ENCODE data around the gene MITD1.

The MITD1 gene

DNA sequence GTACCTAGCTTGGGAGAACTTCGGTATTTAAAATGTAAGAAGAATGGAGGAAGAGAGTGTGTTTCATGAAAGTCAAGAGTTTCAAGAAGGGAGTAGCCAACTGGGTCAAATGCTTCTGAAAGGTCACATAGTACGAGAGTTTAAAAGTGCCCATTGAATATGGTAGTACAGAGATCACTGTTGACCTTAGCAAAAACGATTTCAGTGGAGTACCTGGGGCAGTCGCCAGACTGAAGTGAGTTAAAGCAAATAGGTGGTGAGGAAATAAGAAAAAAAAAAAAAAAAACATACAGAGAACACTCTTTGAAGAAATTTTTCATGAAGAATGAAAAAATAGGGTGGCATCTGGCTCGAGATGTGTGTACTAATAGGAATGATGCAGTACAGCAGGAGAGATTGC is 14.6 kb downstream of the MITD1 start:
- TF ChIP-seq, protein P1, sequence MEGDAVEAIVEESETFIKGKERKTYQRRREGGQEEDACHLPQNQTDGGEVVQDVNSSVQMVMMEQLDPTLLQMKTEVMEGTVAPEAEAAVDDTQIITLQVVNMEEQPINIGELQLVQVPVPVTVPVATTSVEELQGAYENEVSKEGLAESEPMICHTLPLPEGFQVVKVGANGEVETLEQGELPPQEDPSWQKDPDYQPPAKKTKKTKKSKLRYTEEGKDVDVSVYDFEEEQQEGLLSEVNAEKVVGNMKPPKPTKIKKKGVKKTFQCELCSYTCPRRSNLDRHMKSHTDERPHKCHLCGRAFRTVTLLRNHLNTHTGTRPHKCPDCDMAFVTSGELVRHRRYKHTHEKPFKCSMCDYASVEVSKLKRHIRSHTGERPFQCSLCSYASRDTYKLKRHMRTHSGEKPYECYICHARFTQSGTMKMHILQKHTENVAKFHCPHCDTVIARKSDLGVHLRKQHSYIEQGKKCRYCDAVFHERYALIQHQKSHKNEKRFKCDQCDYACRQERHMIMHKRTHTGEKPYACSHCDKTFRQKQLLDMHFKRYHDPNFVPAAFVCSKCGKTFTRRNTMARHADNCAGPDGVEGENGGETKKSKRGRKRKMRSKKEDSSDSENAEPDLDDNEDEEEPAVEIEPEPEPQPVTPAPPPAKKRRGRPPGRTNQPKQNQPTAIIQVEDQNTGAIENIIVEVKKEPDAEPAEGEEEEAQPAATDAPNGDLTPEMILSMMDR (IDR thresholded peaks at IDR 0.05; ENCODE audit: insufficient read depth, low read length, poor library complexity, severe bottlenecking): no peak
- peaks cover 8% of the 10 kb centered on the region for H3K36me3 ChIP-seq (ENCODE audit: control insufficient read depth, insufficient read depth, low read length)

DNA sequence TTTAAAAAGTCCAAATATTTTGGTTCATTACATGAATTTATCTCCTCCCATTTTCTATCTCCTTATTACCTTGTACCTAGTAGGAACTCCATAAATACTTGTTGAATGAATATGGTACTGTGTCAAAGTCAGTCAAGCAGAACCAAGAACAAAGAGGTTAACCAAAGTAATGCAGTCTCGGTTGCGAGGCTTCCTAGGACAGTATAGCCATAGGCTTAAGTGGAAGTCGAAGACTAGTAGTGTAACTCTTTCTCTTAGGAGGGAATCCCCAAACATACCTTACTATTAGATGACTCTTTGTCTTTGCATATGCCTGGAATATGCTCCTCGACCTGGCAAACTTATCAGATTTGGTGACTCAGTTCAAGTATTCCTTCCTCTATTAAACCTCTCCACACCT is 21.3 kb downstream of the MITD1 start:
- TF ChIP-seq, protein P1 (IDR thresholded peaks at IDR 0.05; ENCODE audit: insufficient read depth, low read length, poor library complexity, severe bottlenecking): no peak
- no peaks in the 10 kb centered on the region for H3K36me3 ChIP-seq (ENCODE audit: control insufficient read depth, insufficient read depth, low read length)
- H3K4me3 ChIP-seq (replicated peaks; ENCODE audit: low read depth, low read length): no peak overlapping the region

More for the DNA sequence above, 14.6 kb downstream of the MITD1 start:
- DNase-seq (ENCODE audit: extremely low read depth, insufficient read length): no peak
- H3K4me3 ChIP-seq (replicated peaks; ENCODE audit: low read depth, low read length): no peak overlapping the region
- H3K27me3 ChIP-seq (replicated peaks; ENCODE audit: control insufficient read depth, insufficient read depth, low read length): no peaks in the 10 kb centered on the region

DNA sequence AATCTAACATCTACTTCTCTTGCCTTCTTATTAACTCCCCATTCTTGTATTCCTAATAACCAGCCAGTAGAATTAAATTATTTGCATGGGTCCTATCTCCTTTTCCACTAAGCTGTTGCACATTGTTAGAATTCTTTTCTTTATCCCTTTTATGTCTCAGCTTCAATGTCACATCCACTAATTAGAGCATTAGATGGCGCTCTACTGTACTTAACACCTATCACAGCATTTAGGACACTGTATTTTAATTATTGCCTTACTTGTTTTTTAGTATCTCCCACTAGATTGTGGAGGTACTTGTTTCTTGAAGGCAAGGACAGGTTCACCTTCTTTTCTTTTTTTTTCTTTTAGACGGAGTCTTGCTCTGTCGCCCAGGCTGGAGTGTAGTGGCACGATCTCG is 22.3 kb downstream of the MITD1 start:
- TF ChIP-seq, protein P1 (IDR thresholded peaks at IDR 0.05; ENCODE audit: insufficient read depth, low read length, poor library complexity, severe bottlenecking): no peak
- Histone ChIP-seq H3K27me3 (replicated peaks; ENCODE audit: control insufficient read depth, insufficient read depth, low read length) (no peaks in the 10 kb centered on the region), H3K4me3 (replicated peaks; ENCODE audit: low read depth, low read length) (no peak overlapping the region), H3K36me3 (ENCODE audit: control insufficient read depth, insufficient read depth, low read length) (no peaks in the 10 kb centered on the region)
- no peak for DNase-seq (ENCODE audit: extremely low read depth, insufficient read length)

More for the DNA sequence above, 21.3 kb downstream of the MITD1 start:
- no peaks in the 10 kb centered on the region for H3K27me3 ChIP-seq (replicated peaks; ENCODE audit: control insufficient read depth, insufficient read depth, low read length)
- DNase-seq (ENCODE audit: extremely low read depth, insufficient read length): no peak

DNA sequence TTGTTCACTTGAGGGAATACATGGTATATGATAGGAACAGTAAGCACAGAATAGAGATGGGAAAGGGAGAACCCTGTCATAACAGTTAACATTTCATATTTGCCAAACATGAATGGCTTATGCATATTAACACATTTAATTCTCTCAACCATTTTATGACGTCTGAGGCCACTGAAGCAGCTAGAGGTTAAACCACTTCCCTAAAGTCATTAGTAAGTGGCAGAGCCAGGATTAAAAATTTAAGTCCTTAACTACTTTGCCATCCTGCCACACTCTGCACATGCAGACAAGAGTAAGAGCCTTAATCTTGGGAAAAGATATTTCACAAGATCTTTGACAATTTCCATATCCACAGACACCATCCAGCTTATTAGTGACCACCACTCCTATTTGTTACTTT is 24.0 kb downstream of the MITD1 start:
- DNase-seq (ENCODE audit: extremely low read depth, insufficient read length): no peak
- Histone ChIP-seq H3K36me3 (ENCODE audit: control insufficient read depth, insufficient read depth, low read length) (no peaks in the 10 kb centered on the region), H3K27me3 (replicated peaks; ENCODE audit: control insufficient read depth, insufficient read depth, low read length) (no peaks in the 10 kb centered on the region), H3K4me3 (replicated peaks; ENCODE audit: low read depth, low read length) (no peak overlapping the region)
- TF ChIP-seq, protein P1 (IDR thresholded peaks at IDR 0.05; ENCODE audit: insufficient read depth, low read length, poor library complexity, severe bottlenecking): no peak

DNA sequence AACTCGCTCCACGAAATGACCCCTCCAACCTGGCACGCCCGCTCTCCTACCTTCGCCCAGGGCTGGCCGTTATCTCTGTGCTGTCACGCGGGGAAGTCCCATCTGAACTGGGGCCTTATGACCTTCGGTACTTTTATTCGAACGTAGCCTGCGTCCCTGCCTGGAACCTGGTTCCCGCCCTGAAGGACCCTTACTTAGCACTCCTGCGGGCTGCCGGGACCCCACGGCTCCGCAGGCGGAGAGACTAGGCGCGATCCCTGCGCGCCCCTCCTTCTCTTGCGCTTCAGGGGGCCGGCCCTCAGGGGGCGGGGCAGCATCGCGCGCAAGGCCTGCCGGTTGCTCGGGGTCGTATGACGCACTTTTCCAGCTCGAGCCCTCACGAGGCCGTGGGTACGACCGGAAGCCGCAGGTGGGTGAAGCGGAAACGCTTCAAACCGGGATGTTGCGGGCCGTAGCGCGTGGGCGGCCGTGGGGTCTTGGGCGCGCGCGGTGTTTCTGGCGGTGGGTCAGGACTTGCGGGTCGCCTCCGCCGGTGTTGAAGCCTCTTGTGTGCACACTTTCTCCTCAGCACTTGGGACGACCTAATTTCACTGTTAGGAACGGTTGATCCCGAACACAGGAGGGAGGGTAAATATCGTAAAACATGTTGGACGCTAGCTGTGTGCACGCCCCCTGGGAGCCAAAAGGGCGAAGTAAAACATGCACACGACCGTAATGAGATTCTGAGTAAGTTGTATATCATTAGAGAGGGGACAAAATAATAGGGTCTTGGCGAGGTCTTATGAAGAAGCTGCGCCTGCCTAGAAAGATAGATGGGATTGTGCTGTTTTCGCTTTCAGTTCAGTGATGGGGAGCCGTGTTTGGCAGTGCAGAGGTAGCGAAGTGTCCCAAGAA is 26.0 kb downstream of the MITD1 start, which contains the start of the genes LIPT1 and TSGA10:
LIPT1 (plus strand) TSS at position 325 of the 894 bp plus-strand sequence. CDS start 6,991 bp downstream, outside the sequence.
TSGA10 (minus strand) TSS at position 300 of the 894 bp plus-strand sequence. CDS start 45,503 bp downstream, outside the sequence.
- TF ChIP-seq, protein P1 (IDR thresholded peaks at IDR 0.05; ENCODE audit: insufficient read depth, low read length, poor library complexity, severe bottlenecking): peak; percentile 14

More for the DNA sequence above, 26.0 kb downstream of the MITD1 start, which contains the start of the genes LIPT1 and TSGA10:
- DNase-seq (ENCODE audit: extremely low read depth, insufficient read length): peak; percentile 94
- Histone ChIP-seq H3K4me3 (replicated peaks; ENCODE audit: low read depth, low read length) (peak within 1 kb of the TSS; percentile 84), H3K36me3 (ENCODE audit: control insufficient read depth, insufficient read depth, low read length) (no peaks in the 10 kb centered on the region), H3K27me3 (replicated peaks; ENCODE audit: control insufficient read depth, insufficient read depth, low read length) (no peaks in the 10 kb centered on the region)
